B cell (primary cell): ENCODE results near the gene APBA3. TPM values are rescaled to one million over a fixed set of nuclear protein-coding genes. Genes with fewer than 3 reads are reported as not detected.

Source experiments
- ATAC-seq: fragments of 200-7000 bp; cut with Tn5 transposase; one replicate; pipeline ENCODE4 v1.10.0; 2021; ENCODE audit warnings: low read depth, mild to moderate bottlenecking, moderate number of reproducible peaks, moderate library complexity
- CTCF ChIA-PET: fragments of 350-600 bp; sonication (Branson Sonifier 250); formaldehyde crosslinking; loops from one replicate; lab custom pipeline; 2021; ENCODE audit warnings: antibody characterized with exemption, inconsistent platforms; lab: Charles Lee
- POLR2A ChIA-PET: fragments of 350-600 bp; sonication (Branson Sonifier 250); formaldehyde crosslinking; loops from one replicate; lab custom pipeline; 2021; ENCODE audit warnings: antibody characterized with exemption; lab: Charles Lee
- DNase-seq: peaks from one replicate; pipeline ENCODE4 v3.0.0; 2013
- H2AFZ ChIP-seq: 2 replicates; pipeline ENCODE4 v1.6.1; 2012; ENCODE audit warnings: mild to moderate bottlenecking, low read depth, low read length; ENCODE audit not compliant: insufficient read depth, poor library complexity, severe bottlenecking
- H3K27ac ChIP-seq, 2 donors: 1 replicate in 1 of 2; 2 replicates in 1 of 2; pipeline ENCODE4 v1.5.1; 2012 to 2013; ENCODE audit warnings: low read length in 2 of 2, mild to moderate bottlenecking in 2 of 2, moderate library complexity in 1 of 2
- H3K27me3 ChIP-seq, 4 experiments: fragments of 200-600 bp in 1 of 4; sonication (generic) in 1 of 4; replicated peaks in 1 of 4; 1 replicate in 2 of 4; 2 replicates in 2 of 4; pipeline versions ENCODE4 v1.6.1 to v1.7.0; 2013 to 2016; ENCODE audit warnings: low read length in 3 of 4, mild to moderate bottlenecking in 2 of 4, mixed read lengths in 1 of 4, moderate library complexity in 1 of 4; ENCODE audit not compliant: insufficient read depth in 4 of 4, control insufficient read depth in 3 of 4; ENCODE audit errors: control extremely low read depth in 1 of 4
- H3K36me3 ChIP-seq, 2 experiments: replicated peaks in 1 of 2; 1 replicate in 1 of 2; 2 replicates in 1 of 2; pipeline versions ENCODE4 v1.6.1 to v1.7.1; 2013; ENCODE audit warnings: low read length in 1 of 2; ENCODE audit not compliant: insufficient read depth in 2 of 2, control insufficient read depth in 1 of 2; ENCODE audit errors: control extremely low read depth in 1 of 2, extremely low read depth in 1 of 2
- H3K4me1 ChIP-seq, 2 donors: fragments of 200-600 bp in 1 of 2; sonication (generic) in 1 of 2; 1 replicate in 1 of 2; 2 replicates in 1 of 2; pipeline versions ENCODE4 v1.5.1 to v1.6.1; 2013 to 2017; ENCODE audit warnings: low read length in 2 of 2; ENCODE audit not compliant: control insufficient read depth in 2 of 2, insufficient read depth in 2 of 2
- H3K4me2 ChIP-seq: replicated peaks from 2 replicates; pipeline ENCODE3; 2012; ENCODE audit warnings: mild to moderate bottlenecking, low read depth, low read length; ENCODE audit not compliant: poor library complexity, severe bottlenecking
- H3K4me3 ChIP-seq, 5 experiments: fragments of 200-600 bp in 1 of 5; sonication (generic) in 1 of 5; 1 replicate in 3 of 5; 2 replicates in 2 of 5; pipeline versions ENCODE4 v1.5.1 to v1.7.0; 2011 to 2016; ENCODE audit warnings: low read length in 4 of 5, mild to moderate bottlenecking in 4 of 5, low read depth in 2 of 5, control low read depth in 1 of 5, moderate library complexity in 1 of 5; ENCODE audit not compliant: insufficient read depth in 1 of 5; ENCODE audit errors: control extremely low read depth in 1 of 5, extremely low read depth in 1 of 5
- H3K79me2 ChIP-seq: fragments of 200-600 bp; sonication (generic); one replicate; pipeline ENCODE4 v1.6.0; 2016; ENCODE audit warnings: low read length; ENCODE audit not compliant: control insufficient read depth, insufficient read depth
- H3K9ac ChIP-seq: fragments of 200-600 bp; sonication (generic); 2 replicates; pipeline ENCODE4 v1.6.1; 2017; ENCODE audit warnings: mild to moderate bottlenecking, low read length, moderate library complexity
- H3K9me3 ChIP-seq, 3 donors: one replicate each; pipeline versions ENCODE4 v1.6.1 to v1.7.1; 2013; ENCODE audit warnings: low read length in 2 of 3; ENCODE audit not compliant: control insufficient read depth in 2 of 3, insufficient read depth in 1 of 3; ENCODE audit errors: control extremely low read depth in 1 of 3
- H4K20me1 ChIP-seq: 2 replicates; pipeline ENCODE4 v1.6.0; 2012; ENCODE audit warnings: mild to moderate bottlenecking, low read length; ENCODE audit not compliant: insufficient read depth, control insufficient read depth, poor library complexity, severe bottlenecking
- H3K27ac Mint-ChIP-seq: one replicate; pipeline ENCODE4 v1.8.0; 2021; ENCODE audit warnings: mixed read lengths
- H3K27me3 Mint-ChIP-seq: one replicate; pipeline ENCODE4 v1.8.0; 2021; ENCODE audit warnings: mixed read lengths
- H3K4me1 Mint-ChIP-seq: one replicate; pipeline ENCODE4 v1.8.0; 2021; ENCODE audit warnings: mixed read lengths
- H3K4me3 Mint-ChIP-seq: one replicate; pipeline ENCODE4 v1.8.0; 2021; ENCODE audit warnings: mixed read lengths
- H3K9me3 Mint-ChIP-seq: one replicate; pipeline ENCODE4 v1.8.0; 2022; ENCODE audit warnings: mixed read lengths; ENCODE audit not compliant: insufficient read depth
- EZH2 ChIP-seq: IDR thresholded peaks from 2 replicates; pipeline ENCODE4 v1.6.1; 2012; ENCODE audit warnings: borderline replicate concordance, low read depth, mild to moderate bottlenecking, moderate library complexity, low read length; ENCODE audit not compliant: insufficient read depth, poor library complexity, severe bottlenecking
- WGBS: methylation state at CpG from one replicate; pipeline ENCODE4 v1.1.5; 2013; ENCODE audit warnings: missing lambda C conversion rate; ENCODE audit not compliant: insufficient coverage; 5-methylcytosine and 5-hydroxymethylcytosine counted together
- intact Hi-C: fragments of 100-400 bp; cut with micrococcal nuclease; formaldehyde crosslinking; loops from one replicate; pipeline ENCODE4 v1.10.0; 2022
- polyA plus RNA-seq: library from polyadenylated mRNA; depleted of rRNA; stranded (reverse); fragments of >200 nt; gene quantifications from 2 replicates; pipeline ENCODE4 v1.2.3, GENCODE V29; 2012
- total RNA-seq, 2 donors: library from RNA; stranded (reverse); fragments of 120-200 nt in 1 of 2; gene quantifications; 1 replicate in 1 of 2; 2 replicates in 1 of 2; pipeline versions ENCODE4 v1.2.3 to v1.2.4, GENCODE V29; 2013 to 2022
- TF ChIP-seq, protein P1 (sequence below): fragments of 200-600 bp; IDR thresholded peaks from one replicate; pipeline ENCODE4 v1.8.0; 2022; ENCODE audit warnings: antibody characterized with exemption, mild to moderate bottlenecking

The APBA3 gene
- total and polyA plus RNA-seq, 2 donors (not counting 1 experiment from before 2014, with no cell fraction given) = 61.4 to 91.2 TPM

DNA sequence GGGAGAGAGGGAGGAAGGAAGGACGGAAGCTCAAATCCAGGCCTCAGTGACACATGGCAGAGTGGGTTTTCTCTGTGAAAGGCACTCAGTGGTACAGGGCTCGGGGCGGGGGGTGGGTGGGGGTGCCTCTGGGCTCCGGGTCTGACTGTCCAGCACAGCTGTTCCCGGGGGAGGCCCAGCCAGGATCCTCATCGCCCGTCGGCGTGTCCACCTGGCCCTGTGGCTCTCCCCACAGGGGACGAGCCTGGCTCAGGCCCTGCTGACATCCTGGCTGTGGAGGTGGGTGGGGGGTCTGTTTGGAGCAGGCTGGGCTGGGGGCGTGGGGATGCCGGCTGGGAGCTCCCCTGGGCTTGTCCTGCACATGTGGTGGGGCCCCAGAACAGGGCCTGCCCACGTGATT lies 42.9 kb upstream of the APBA3 start:
- no peak overlapping the region for H2AFZ ChIP-seq
- H3K27me3 Mint-ChIP-seq = peaks cover 10% of the 10 kb centered on the region
- H3K27ac Mint-ChIP-seq = no peak overlapping the region
- ATAC-seq = no peak
- WGBS = 92% methylated on average over 13 of the region's 13 CpGs
- DNase-seq = no peak
- peaks cover 15 to 30% of the 10 kb centered on the region in 2 donors for H3K4me1 ChIP-seq
- intact Hi-C loops = no loop called here
- peaks cover 0 to 16% (median 7%) of the 10 kb centered on the region in 4 experiments for H3K27me3 ChIP-seq
- H4K20me1 ChIP-seq = no peaks in the 10 kb centered on the region
- peaks cover 4% of the 10 kb centered on the region for H3K9me3 Mint-ChIP-seq
- TF ChIP-seq, protein P1, sequence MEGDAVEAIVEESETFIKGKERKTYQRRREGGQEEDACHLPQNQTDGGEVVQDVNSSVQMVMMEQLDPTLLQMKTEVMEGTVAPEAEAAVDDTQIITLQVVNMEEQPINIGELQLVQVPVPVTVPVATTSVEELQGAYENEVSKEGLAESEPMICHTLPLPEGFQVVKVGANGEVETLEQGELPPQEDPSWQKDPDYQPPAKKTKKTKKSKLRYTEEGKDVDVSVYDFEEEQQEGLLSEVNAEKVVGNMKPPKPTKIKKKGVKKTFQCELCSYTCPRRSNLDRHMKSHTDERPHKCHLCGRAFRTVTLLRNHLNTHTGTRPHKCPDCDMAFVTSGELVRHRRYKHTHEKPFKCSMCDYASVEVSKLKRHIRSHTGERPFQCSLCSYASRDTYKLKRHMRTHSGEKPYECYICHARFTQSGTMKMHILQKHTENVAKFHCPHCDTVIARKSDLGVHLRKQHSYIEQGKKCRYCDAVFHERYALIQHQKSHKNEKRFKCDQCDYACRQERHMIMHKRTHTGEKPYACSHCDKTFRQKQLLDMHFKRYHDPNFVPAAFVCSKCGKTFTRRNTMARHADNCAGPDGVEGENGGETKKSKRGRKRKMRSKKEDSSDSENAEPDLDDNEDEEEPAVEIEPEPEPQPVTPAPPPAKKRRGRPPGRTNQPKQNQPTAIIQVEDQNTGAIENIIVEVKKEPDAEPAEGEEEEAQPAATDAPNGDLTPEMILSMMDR = no peak
- TF ChIP-seq EZH2 = no peak
- ChIA-PET CTCF (interaction anchor here (1.2 kb wide), 1 partner anchor 18 kb away, joined by 3 read pairs; no protein-coding TSS in a partner anchor), POLR2A (no interaction called here)
- H3K4me1 Mint-ChIP-seq = peaks cover 31% of the 10 kb centered on the region
- peaks cover 0 to 29% (median 0%) of the 10 kb centered on the region in 3 donors for H3K9me3 ChIP-seq
- H3K79me2 ChIP-seq = no peaks in the 10 kb centered on the region
- H3K9ac ChIP-seq = no peak overlapping the region
- no peak overlapping the region for H3K4me3 ChIP-seq
- no peak overlapping the region for H3K4me2 ChIP-seq
- H3K27ac ChIP-seq = no peak overlapping the region
- no peaks in the 10 kb centered on the region for H3K36me3 ChIP-seq
- H3K4me3 Mint-ChIP-seq = no peak overlapping the region

DNA sequence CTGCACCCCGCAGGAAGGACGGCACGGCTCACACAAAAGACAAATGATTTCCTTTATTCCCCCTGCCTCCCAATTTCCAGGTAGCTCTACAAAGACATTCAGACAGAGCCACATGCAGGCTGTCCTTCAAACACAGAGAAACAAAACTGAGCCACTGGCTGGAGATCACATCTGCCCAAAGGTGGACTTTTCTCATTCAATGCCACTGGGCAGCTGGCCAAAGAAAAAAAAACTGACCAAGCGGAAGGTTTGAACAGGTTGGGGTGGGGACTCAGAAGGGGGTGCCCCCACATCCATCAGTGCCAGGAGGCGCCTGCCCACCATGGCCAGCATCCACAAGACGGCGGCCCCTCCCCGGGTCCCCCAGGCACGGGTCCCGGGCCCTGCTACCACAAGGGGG lies 42.5 kb upstream of the APBA3 start:
- Histone ChIP-seq H3K4me2 (no peak overlapping the region), H4K20me1 (no peaks in the 10 kb centered on the region), H3K9ac (no peak overlapping the region), H3K9me3 (peaks cover 0 to 25% (median 0%) of the 10 kb centered on the region in 3 donors), H3K27me3 (peaks cover 0 to 16% (median 7%) of the 10 kb centered on the region in 4 experiments), H3K36me3 (no peaks in the 10 kb centered on the region), H3K4me3 (no peak overlapping the region), H3K4me1 (peaks cover 12 to 25% of the 10 kb centered on the region in 2 donors), H3K79me2 (no peaks in the 10 kb centered on the region), H2AFZ (no peak overlapping the region), H3K27ac (no peak overlapping the region)
- Mint-ChIP-seq H3K27me3 (peaks cover 13% of the 10 kb centered on the region), H3K9me3 (peaks cover 4% of the 10 kb centered on the region), H3K4me3 (no peak overlapping the region), H3K27ac (no peak overlapping the region), H3K4me1 (peaks cover 30% of the 10 kb centered on the region)
- DNase-seq (no peak), ATAC-seq (no peak)
- POLR2A ChIA-PET = no interaction called here
- TF ChIP-seq, protein P1 = no peak
- TF ChIP-seq EZH2 = no peak
- CTCF ChIA-PET = no interaction called here
- intact Hi-C loops = no loop called here
- WGBS = 90% methylated on average over 8 of the region's 10 CpGs
